C4-2B (cell line): ENCODE results near the gene DDX1.

Source experiments
- ZFX ChIP-seq: fragments of 450-650 bp; IDR thresholded peaks from 2 replicates; pipeline ENCODE4 v1.6.1; 2017
- TF ChIP-seq, protein P1 (sequence below): fragments of 450-650 bp; conservative IDR thresholded peaks from 2 replicates; pipeline ENCODE4 v1.5.1; 2017; ENCODE audit warnings: mild to moderate bottlenecking

- TF ChIP-seq, protein P1, sequence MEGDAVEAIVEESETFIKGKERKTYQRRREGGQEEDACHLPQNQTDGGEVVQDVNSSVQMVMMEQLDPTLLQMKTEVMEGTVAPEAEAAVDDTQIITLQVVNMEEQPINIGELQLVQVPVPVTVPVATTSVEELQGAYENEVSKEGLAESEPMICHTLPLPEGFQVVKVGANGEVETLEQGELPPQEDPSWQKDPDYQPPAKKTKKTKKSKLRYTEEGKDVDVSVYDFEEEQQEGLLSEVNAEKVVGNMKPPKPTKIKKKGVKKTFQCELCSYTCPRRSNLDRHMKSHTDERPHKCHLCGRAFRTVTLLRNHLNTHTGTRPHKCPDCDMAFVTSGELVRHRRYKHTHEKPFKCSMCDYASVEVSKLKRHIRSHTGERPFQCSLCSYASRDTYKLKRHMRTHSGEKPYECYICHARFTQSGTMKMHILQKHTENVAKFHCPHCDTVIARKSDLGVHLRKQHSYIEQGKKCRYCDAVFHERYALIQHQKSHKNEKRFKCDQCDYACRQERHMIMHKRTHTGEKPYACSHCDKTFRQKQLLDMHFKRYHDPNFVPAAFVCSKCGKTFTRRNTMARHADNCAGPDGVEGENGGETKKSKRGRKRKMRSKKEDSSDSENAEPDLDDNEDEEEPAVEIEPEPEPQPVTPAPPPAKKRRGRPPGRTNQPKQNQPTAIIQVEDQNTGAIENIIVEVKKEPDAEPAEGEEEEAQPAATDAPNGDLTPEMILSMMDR = no peak
- TF ChIP-seq ZFX = no peak
Measured at GRCh38 chr2:15679386-15679924, 87.8 kb downstream of the DDX1 start.
